ENCODE measurements around the gene ESPNL. TPM values are rescaled to one million over a fixed set of nuclear protein-coding genes. Genes with fewer than 3 reads are reported as not detected.
"Not testable (repeated sequence)": the region's sequence is repeated elsewhere in the genome, so short reads cannot be mapped to it uniquely, and the experiment has no call there.

The ESPNL gene, protein sequence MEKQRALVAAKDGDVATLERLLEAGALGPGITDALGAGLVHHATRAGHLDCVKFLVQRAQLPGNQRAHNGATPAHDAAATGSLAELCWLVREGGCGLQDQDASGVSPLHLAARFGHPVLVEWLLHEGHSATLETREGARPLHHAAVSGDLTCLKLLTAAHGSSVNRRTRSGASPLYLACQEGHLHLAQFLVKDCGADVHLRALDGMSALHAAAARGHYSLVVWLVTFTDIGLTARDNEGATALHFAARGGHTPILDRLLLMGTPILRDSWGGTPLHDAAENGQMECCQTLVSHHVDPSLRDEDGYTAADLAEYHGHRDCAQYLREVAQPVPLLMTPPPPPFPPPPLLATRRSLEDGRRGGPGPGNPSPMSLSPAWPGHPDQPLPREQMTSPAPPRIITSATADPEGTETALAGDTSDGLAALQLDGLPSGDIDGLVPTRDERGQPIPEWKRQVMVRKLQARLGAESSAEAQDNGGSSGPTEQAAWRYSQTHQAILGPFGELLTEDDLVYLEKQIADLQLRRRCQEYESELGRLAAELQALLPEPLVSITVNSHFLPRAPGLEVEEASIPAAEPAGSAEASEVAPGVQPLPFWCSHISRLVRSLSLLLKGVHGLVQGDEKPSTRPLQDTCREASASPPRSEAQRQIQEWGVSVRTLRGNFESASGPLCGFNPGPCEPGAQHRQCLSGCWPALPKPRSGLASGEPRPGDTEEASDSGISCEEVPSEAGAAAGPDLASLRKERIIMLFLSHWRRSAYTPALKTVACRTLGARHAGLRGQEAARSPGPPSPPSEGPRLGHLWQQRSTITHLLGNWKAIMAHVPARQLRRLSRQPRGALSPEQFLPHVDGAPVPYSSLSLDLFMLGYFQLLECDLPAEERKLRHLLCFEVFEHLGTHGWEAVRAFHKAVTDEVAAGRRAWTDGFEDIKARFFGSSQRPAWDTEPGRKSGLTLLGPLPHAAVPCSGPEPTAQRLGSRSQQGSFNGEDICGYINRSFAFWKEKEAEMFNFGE
- total RNA-seq: under 1 TPM in 1 of 2 experiments, not detected in 1; 0.05 TPM

- Mint-ChIP-seq H3K9me3 (no peaks in the 10 kb centered on the region), H3K4me1 (no peaks in the 10 kb centered on the region), H3K27ac (no peak within 1 kb of the TSS), H3K36me3 (ENCODE audit: low read depth) (no peaks in the 10 kb centered on the region), H3K27me3 (no peaks in the 10 kb centered on the region), H3K4me3 (no peak within 1 kb of the TSS)
- POLR2A ChIA-PET: no interaction called here
- no peak for DNase-seq
- CTCF ChIA-PET: no interaction called here
Measured at GRCh38 chr2:238100049-238100820, at the start of gene ESPNL. ESPNL (plus strand) TSS chr2:238100340; CDS start chr2:238100420, 80 bp downstream.

DNA sequence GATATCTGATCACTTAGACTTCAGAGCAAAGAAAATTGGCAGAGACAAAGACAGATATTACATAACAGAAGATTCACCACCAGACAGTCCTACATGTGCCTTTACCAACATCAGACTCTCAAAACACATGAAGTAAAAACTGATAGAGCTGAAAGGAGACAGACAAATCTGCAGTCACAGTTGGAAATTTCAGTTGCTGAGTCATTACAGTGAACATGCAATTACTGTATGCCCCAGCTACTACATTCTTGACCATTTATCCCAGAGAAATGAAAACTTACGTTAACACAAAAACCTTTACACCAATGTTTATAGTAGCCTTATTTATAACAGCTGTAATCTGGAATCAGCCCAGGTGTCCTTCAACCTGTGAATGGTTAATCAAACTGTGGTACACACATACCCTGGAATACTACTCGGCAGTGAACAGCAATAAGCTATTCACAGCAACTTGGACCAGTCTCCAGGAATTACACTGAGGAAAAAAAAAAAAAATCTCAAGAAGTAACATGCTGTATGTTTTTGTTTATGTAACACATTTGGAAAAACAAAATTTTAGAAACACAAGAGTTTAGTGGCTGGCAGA lies 46.9 kb upstream of the ESPNL start:
- H3K9me3 Mint-ChIP-seq: peaks cover 7% of the 10 kb centered on the region
- peaks cover 4% of the 10 kb centered on the region for H3K36me3 Mint-ChIP-seq (ENCODE audit: low read depth)
- ChIA-PET CTCF (no interaction called here), POLR2A (no interaction called here)
- H3K4me3 Mint-ChIP-seq: no peak overlapping the region
- no peak for DNase-seq
- H3K27me3 Mint-ChIP-seq: peaks cover 15% of the 10 kb centered on the region
- no peak overlapping the region for H3K27ac Mint-ChIP-seq
- H3K4me1 Mint-ChIP-seq: peaks cover 7% of the 10 kb centered on the region

DNA sequence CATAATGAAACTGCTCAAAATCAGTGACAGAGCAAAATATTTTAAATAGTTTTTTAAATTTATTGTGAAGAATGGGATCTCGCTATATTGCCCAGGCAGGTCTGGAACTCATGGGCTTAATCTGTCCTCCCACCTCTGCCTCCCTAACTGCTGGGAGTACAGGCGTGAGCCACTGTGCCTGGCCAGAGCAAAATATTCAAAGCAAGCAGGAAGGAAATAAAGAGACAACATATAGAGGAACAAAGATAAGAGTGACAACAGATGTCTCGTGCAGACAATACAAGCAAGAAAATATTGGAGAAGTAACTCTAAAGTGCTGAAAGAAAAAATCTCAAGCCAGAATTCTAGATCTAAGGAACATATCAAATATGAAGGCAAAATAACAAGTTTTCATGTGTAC lies 44.3 kb upstream of the ESPNL start:
- H3K36me3 Mint-ChIP-seq (ENCODE audit: low read depth): peaks cover 11% of the 10 kb centered on the region
- ChIA-PET CTCF (interaction anchor here (0.5 to 0.7 kb wide), 3 partner anchors 70 to 188 kb away, joined by 3 read pairs; no protein-coding TSS in a partner anchor), POLR2A (no interaction called here)
- peaks cover 23% of the 10 kb centered on the region for H3K4me1 Mint-ChIP-seq
- DNase-seq: no peak
- H3K9me3 Mint-ChIP-seq: peaks cover 3% of the 10 kb centered on the region
- H3K4me3 Mint-ChIP-seq: no peak overlapping the region
- H3K27ac Mint-ChIP-seq: peak overlapping the region; percentile 7
- H3K27me3 Mint-ChIP-seq: peaks cover 15% of the 10 kb centered on the region

- POLR2A ChIA-PET; H3K4me3 Mint-ChIP-seq; DNase-seq; H3K36me3 Mint-ChIP-seq (ENCODE audit: low read depth); H3K27ac Mint-ChIP-seq; H3K9me3 Mint-ChIP-seq: not testable (repeated sequence)
- Mint-ChIP-seq H3K4me1 (peaks cover 39% of the 10 kb centered on the region), H3K27me3 (peaks cover 15% of the 10 kb centered on the region)
- CTCF ChIA-PET: interaction anchor here (1.1 kb wide), 1 partner anchor 16 kb away, joined by 3 read pairs; no protein-coding TSS in a partner anchor
Measured at GRCh38 chr2:238057696-238058575, 42.2 kb upstream of the ESPNL start.

DNA sequence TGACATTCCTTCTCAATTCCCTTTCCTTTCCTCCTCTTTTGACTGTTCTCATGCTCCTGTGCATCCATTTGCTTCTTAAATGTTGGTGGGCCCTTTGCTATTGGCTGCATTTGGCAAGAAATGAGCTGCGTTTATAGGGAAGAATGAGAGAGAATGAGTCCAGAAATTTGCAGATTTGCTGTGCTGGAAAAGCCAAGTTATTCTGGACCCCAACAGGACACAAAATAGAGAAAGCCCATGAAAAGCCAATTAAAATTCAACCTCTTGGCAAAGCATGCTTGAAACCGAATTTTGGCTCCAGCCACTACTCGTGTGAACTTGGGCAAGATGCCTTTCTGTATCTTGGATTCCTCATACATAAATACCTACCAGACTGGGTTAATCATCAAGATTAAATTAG lies 40.6 kb upstream of the ESPNL start:
- H3K36me3 Mint-ChIP-seq (ENCODE audit: low read depth): peaks cover 12% of the 10 kb centered on the region
- peaks cover 55% of the 10 kb centered on the region for H3K4me1 Mint-ChIP-seq
- peak overlapping the region; percentile 37 for H3K27ac Mint-ChIP-seq
- ChIA-PET POLR2A (no interaction called here), CTCF (interaction anchor here (0.6 kb wide), 1 partner anchor 1242 kb away, joined by 3 read pairs; no protein-coding TSS in a partner anchor)
- DNase-seq: no peak
- H3K4me3 Mint-ChIP-seq: peak overlapping the region; percentile 83
- peaks cover 3% of the 10 kb centered on the region for H3K9me3 Mint-ChIP-seq
- peaks cover 9% of the 10 kb centered on the region for H3K27me3 Mint-ChIP-seq

GRCh38 chr2:238060096-238060541 lies 40.0 kb upstream of the ESPNL start:
- Mint-ChIP-seq H3K4me3 (peak overlapping the region; percentile 83), H3K27ac (peak overlapping the region; percentile 87), H3K36me3 (ENCODE audit: low read depth) (peaks cover 16% of the 10 kb centered on the region), H3K4me1 (peaks cover 58% of the 10 kb centered on the region), H3K9me3 (peaks cover 3% of the 10 kb centered on the region), H3K27me3 (peaks cover 9% of the 10 kb centered on the region)
- CTCF ChIA-PET: no interaction called here
- POLR2A ChIA-PET: interaction anchor here (1.0 kb wide), 1 partner anchor 90 kb away, joined by 3 read pairs; no protein-coding TSS in a partner anchor
- DNase-seq: peak; percentile 9

- Mint-ChIP-seq H3K4me1 (peaks cover 60% of the 10 kb centered on the region), H3K27me3 (peaks cover 9% of the 10 kb centered on the region), H3K4me3 (peak within 1 kb of the TSS; percentile 83), H3K36me3 (ENCODE audit: low read depth) (peaks cover 19% of the 10 kb centered on the region), H3K27ac (peak within 1 kb of the TSS; percentile 87), H3K9me3 (peaks cover 3% of the 10 kb centered on the region)
- POLR2A ChIA-PET: interaction anchor here (1.0 kb wide), 1 partner anchor 91 kb away, joined by 3 read pairs; no protein-coding TSS in a partner anchor
- CTCF ChIA-PET: interaction anchor here (0.6 kb wide), 1 partner anchor 456 kb away, joined by 3 read pairs; no protein-coding TSS in a partner anchor
- DNase-seq: peak; percentile 96
Measured at GRCh38 chr2:238060542-238061314, 39.4 kb upstream of the ESPNL start, which contains the start of gene SCLY. SCLY (plus strand) TSS chr2:238061001; CDS start chr2:238061055, 54 bp downstream.

DNA sequence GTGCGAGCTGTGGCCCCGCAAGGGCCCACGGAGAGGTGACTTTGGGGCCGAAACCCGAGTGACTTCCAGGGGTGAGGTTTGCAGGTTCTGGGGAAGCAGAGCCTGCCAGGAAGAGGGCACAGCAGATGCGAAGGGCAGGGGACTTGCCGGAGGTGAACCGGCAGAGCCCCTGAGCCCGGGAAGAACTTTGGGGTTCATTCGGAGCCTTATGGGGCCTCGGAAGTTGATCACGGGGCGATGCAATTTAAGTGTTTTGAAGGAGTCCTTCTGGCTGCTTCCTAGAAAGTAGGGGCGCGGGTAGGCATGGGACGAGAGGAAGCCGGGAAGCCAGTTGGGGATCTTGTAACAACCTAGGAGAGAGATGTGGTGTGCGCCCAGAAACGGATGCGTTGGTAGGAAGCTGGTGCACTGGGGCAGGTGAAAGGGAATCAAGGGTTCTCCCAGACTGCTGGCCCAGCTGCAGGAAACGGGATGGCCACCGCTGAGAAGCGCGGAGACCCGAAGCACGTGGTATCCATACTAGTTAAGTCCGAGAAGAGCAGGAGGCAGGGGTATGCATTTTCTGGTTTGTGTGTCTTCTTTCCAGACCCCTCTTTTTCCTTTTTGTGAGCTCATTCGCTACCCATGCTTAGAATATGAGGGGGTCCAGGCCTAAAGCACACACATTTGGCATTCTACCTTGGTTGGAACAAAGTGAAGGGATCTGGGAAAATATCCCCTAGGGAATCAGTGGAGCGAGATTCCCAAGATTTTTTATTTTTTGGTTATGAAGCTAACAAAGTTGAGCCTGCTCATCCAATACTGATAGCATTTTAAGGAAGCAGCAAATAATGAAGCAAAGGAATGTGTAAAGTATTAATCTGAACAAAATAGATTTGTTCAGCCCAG lies 38.6 kb upstream of the ESPNL start:
- peaks cover 28% of the 10 kb centered on the region for H3K36me3 Mint-ChIP-seq (ENCODE audit: low read depth)
- ChIA-PET CTCF (interaction anchor here (0.6 to 1.1 kb wide), 3 partner anchors 13 to 457 kb away, joined by 3 to 4 read pairs (median 3); no protein-coding TSS in a partner anchor), POLR2A (interaction anchor here (1.0 kb wide), 1 partner anchor 92 kb away, joined by 3 read pairs; no protein-coding TSS in a partner anchor)
- DNase-seq: peak; percentile 32
- peaks cover 60% of the 10 kb centered on the region for H3K4me1 Mint-ChIP-seq
- peaks cover 5% of the 10 kb centered on the region for H3K27me3 Mint-ChIP-seq
- H3K27ac Mint-ChIP-seq: peak overlapping the region; percentile 83
- H3K9me3 Mint-ChIP-seq: peaks cover 5% of the 10 kb centered on the region
- H3K4me3 Mint-ChIP-seq: peak overlapping the region; percentile 83

DNA sequence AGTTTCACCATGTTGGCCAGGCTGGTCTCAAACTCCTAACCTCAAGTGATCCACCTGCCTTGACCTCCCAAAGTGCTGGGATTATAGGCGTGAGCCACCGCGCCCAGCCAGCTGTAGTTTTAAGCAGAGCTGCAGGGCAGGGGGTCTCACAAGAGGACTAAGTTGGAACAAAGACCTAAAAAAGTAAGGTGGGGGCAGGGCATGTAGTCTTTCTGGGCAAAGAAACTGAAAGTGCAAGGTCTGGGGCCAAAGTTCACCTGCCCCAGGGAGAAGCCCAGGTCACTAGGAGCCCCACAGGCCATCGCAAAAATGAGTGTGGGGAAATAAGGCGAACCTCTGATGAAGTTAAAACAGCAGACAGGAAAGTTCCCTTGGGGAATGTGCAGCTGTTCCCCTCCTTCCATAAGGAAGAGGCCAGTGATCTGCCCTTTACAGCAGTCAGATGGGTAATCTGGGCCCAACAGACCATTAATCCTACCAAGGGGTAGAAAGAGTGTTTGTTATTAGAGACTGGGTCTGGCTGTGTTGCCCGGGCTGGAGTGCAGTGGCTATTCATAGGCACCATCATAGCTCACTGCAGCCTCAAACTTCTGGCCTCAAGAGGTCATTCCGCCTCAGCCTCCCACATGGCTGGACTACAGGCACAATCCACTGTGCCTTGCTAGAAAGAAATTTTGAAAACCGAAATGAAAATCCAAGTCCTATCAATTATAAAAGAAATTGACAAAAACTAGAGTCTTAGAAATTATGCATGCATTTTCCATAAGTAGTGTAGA lies 36.5 kb upstream of the ESPNL start:
- Mint-ChIP-seq H3K4me3 (no peak overlapping the region), H3K9me3 (peaks cover 9% of the 10 kb centered on the region), H3K27me3 (no peaks in the 10 kb centered on the region), H3K36me3 (ENCODE audit: low read depth) (peaks cover 47% of the 10 kb centered on the region), H3K4me1 (peaks cover 68% of the 10 kb centered on the region), H3K27ac (no peak overlapping the region)
- POLR2A ChIA-PET: no interaction called here
- DNase-seq: no peak
- CTCF ChIA-PET: interaction anchor here (0.5 kb wide), 1 partner anchor 14 kb away, joined by 4 read pairs; no protein-coding TSS in a partner anchor
